HG03460 (cell line): ENCODE results near the gene GPSM1.

ENCODE experiments used
- ATAC-seq: cut with Tn5 transposase; IDR thresholded peaks from one replicate; pipeline ENCODE4 v1.9.1; 2021; ENCODE audit not compliant: unreplicated experiment

Gene GPSM1

DNA sequence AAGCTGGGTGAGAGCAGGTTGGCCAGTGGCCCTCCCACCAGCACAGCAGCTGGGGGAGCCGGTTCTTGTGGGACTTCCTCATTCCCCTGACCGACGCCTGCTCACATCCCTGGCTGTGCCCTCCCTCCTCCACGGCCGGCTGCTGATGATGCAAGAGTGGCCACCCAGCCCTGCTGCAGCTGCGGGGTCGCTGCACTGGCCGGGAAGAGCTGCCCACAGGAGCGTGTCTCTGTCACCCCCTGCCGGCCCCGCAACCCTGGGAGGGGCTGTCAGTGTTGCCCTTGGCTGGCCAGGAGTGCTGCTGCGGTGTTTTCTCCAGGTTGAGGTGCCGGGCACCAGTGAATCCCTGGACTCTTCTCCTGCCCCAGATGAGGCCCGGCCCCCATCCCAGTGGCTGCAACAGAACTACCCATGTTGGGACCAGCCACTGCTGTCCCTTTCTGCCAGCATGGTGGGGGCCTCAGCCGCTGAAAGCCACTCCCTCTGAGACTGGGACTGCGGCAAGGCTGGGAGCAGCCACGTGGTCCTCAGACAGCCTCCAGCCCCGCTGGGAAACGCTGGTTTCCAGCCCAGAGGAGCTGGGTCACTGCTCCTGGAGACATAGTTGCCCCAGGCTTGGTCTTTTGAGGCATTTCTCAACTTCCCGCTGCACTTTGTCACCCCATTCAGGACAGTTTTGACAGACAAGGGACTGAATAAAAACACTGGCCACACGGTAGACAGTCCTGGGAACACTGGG lies 45.4 kb downstream of the GPSM1 start:
- ATAC-seq = no peak

DNA sequence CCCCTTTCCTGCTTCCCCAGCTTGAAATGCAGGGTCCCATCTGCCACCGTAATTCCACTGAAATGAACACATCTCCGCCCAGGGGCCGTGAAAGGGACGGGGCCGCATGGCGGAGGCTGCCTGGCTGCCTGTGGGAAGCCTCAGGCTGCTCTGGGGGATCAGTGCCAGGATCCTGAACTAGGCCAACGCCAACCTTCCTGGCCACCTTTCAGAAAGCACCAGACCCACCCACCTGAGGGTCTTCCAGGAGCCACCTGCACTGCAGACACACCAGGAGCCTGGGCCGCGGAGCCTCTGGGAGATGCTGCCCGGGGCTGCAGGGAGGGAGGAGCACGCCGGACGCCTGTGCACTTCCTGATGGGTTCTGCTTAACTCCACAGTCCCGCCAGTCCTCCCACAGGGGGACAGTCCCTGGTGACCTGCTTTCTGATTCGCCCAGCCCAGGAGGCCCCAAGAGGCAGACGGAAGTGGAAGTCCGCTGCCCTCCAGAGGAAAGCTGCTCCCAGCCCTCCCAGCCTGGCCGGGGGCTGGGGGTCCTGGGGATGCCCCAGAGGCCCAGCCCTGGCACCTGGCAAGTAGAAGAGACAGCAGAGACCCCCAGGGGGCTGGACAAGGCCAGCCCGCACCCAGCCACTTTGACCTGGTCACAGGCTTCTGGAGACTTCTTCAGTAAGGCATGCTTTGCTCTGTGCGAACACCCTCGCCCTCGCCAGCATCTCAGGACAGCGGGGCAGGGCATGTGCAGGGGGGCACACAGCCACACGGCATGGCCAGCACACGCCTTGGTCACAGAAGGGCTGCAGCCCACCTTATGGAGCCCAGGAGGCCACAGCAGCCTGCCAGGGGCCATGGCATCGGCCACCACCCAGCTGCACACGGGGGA lies 46.2 kb downstream of the GPSM1 start, which contains the start of gene CARD9:
Gene CARD9 (minus strand): TSS at position 370 of the 883 bp plus-strand sequence. CDS start 1,591 bp downstream, outside the sequence.
- no peak for ATAC-seq

DNA sequence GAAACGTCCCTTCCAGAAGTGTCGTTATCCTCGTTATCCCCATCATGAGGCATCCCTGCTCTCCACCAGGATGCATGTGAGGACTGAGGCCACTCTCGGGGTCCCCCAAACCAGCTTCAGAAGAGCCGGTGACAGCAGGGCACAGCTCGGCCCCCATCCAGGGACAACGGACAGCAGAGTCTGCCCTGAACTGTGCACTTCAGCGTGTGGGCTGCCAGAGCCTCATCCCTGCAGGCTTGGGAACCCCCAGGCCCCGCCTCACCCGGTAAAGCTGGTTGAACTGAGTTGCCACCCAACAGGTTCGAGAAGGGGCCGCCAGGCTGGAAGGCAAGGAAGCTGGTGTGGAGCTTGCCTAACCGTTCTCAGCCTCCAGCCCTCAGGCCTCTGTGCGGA lies 46.8 kb downstream of the GPSM1 start:
- ATAC-seq = no peak

DNA sequence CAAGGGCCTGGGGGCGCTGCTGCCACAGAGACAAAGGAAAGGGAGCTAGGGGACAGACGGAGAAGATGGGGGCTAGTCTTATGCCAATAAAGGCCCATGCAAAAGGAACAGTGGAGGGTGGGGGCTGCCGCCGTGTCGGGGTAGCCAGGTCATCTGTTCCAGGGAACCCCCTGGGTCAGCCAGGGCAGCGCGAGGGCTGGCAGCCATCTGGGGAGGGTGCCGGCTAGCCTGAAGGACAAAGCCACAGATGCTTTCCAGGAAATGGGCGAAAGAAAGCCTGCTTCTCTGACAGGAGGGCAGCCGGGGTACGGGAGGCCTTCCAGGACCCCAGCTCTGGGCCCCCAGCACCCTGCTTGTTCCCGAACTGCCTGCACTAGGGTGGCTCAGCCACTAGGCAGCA lies 47.8 kb downstream of the GPSM1 start:
- no peak for ATAC-seq

DNA sequence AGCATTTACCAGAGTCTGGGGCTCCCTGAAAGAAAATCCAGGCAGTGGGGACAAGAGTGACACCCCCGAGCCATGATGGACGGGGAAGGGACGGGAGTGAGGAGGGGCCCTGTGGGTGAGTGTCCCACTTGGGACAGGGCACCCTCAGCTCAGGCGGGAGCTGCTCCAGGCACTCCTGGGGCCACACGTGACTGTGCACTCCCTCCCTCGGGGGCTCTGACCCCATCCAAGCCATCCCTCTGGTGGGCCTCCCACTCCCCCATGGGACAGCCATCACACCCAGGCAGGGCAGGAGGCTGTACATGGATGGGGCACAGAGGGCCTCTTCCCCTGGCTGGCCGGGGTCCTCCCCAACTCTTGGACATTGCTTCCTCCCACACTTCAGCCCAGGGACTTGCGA lies 49.1 kb downstream of the GPSM1 start:
- ATAC-seq = no peak

DNA sequence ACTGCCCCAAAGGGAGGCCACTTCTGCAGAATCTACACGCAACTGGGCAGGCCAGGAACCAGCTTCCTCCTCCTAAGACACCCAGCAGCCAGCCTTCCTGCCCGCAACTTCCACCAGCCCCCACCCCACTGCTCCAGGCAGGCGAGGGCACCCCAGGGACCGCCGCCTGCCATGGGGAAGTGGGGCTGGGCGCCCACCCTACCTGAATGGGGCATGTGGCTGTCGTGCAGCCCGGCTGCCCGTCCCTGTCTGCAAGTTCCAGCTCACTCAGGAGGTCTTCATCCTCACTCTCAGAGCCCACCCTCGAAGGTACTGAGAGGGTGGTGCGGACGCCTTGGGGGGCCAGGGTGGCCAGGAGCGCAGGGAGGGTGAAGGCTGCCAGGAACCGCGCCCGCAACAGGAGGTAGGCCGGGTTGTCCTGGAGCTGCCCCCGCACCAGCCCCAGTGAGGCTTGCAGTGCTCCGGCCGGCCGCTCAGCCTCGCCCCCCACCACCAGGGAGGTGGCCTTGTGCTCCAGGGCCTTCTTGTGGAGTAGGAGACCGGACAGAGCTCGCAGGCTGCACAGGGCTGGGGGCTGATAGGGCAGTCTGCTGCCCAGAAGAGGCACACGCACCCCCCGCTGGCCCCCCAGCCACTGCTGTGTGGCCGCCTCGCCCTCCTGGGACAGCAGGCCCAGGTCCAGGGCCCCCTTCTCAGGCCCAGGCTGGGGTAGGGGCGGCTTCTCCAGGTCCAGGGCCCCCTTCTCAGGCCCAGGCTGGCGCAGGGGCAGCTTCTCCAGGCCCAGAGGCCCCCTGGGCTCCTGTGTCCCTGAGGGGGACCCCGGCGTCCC lies 50.2 kb downstream of the GPSM1 start:
- no peak for ATAC-seq

DNA sequence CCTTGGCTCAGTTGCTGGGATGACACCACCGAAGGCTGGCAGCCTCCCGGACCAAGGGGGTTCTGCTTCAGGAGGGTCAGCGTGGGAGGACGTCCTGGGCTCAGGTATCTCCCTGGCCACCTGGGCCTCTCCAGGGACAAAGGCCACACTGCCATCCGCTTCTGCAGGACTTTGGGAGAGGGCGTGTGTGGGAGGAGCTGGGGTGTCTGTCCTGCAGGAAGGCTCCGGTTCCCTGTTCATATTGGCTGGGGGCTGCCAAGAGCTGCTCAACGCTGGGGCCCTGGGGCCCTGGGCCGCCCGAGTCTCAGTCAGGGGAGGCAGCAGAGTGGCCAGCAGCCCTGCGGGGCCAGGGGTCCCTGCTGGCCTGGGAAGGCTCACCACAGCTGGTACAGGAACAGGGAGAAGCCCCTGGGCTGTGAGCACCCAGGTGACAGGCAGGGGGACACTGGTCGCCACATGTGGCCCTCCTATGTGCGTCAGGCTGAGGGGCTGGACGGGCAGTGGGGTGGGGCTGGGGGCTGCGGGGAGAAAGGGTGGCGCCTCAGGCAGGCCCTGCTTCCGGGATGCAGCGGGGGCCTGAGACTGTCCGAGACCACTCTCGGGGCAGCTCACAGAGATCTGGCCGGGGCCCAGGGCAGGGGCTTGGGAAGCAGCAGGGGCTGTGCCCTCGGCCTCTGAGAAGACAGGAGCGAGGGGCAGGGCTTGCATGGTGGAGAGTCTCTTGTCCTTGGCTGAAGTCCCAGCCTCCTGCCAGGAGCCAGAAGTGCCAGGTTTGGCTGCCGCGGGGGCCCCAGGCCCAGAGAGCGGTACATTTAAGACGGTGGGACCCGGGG lies 51.0 kb downstream of the GPSM1 start:
- no peak for ATAC-seq

DNA sequence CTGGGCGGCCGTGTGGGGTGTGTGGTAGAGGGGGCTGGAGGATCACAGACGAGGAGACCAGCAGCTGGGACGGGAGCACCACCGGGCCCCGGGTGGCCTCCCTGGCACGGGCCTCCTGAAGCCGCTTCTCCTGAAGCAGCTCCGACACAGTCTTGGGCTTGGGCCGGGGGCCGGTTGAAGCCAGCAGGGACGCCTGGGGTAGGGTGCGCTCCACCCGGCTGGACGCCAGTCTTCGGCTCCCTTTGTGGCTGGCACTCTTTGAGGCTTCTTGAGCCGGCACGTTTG lies 51.6 kb downstream of the GPSM1 start:
- ATAC-seq = no peak

DNA sequence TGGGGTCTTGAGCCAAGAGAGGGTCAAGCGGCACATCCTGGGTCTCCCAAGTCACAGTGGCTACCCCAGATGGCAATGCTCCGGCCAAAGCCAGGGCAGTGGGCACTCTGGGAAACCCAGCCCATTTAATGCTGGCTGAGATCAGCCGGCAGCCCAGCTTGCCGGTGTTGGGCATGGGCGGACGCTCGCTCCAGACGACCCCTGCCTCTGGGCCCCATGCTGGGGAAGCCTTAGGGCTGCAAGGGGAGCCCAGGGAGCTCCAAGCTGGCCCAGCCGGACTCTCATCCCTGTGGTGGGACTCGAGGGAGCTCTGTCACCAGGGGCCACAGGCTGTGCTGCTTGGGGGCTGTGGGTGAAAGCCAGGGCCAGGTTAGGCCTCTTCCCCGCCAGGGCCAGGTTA lies 52.1 kb downstream of the GPSM1 start:
- no peak for ATAC-seq

DNA sequence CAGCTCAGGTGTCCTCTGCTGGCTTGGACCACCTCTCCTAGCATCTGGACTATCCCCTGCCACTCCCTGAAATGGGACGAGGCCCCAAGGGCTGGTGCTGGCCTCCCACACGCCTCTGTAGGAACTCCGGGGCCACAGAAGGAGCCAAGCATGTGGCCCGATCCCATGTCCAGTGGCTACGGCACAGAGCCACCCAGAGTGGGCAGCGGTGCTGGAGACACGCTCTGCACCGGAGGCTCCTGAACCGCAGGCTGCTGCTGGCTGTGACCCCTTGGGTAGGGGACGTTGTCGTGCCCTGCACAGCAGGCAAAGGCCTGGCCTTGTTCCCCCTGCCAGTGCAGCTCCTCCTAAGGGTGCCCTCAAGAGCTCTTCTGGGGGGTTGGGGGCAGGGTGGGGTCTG lies 52.6 kb downstream of the GPSM1 start:
- ATAC-seq = no peak

DNA sequence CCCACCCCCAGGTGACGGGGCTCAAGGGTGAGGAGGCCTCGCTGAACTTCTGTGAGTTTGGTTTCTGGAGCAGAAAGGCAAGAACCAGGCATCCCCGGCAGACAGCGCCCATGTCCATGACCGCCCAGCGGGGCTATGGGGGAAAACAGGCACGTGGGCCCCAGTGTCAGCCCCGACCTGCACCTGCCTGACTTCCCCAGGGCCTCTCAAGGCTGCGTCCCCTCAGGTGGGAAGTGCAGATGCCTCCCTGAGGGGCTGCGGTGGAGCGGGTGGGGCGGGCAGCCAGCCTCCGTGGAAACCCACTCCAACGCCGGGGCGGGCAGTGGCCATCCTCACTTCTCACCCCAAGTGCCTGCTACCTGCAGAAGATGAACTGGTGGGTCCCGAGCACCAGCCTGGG lies 53.0 kb downstream of the GPSM1 start:
- no peak for ATAC-seq

DNA sequence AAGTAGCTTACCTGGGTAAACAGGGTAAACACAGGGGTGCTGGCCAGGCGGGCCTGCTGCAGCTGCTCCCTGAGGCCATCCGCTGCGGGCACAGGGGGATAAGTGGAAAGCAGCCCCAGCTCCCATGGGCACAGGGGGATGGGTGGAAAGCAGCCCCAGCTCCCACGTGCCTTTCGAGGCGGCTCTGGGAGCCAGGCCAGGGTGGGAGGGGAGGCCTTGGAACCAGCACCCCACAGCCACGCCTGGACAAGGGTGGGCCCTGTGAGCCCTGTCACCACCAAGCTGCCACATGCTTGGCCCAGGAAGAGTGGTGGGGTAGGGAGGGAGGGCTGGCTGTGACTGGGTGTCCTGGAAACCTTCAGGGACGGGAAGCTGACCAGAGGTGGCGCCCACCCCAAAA lies 54.0 kb downstream of the GPSM1 start:
- ATAC-seq = no peak

DNA sequence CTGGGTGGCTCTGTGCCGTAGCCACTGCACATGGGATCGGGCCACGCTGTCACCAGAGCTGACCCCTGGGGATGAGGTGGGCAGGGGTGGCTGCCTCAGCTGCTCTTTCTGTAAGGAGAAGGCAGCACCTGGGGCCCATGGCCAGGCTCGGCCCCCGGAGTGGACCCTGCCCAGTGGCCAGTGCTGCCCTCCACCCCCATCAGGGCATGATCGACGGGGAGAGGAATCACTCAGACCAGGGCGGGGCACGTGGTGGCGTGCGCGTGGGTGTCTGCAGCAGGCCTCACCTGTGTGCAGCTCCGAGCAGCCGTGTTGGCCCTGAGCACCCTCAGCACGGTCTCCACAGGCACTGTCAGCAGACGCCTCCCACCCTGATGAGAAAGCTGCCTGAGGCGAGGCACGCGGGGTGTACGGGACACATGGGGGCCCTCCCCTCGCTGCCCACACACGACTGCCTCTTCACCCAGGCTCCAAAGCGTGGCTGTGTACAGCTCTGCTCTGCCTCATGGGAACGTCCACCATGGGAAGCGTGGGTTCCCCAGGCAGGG lies 54.7 kb downstream of the GPSM1 start:
- no peak for ATAC-seq

DNA sequence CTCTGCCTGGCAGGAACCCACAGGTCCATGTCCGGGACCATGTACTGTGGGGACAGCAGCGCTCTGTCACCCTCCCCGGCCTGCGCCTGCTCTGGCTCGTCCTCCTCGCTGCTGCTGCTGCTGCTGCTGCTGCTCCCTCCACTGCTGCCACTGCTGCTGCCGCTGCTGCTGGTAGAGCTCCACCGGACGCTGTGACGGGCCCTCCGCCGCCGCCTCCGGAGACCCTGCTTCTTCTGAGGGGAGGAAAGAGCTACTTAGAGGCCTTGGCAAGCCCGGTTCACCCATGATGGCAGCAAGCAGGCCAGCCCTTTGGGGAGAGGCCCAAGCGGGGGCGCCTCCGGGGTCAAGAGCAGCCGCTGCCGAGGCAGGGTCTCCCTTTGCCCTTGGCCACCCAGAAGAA lies 56.1 kb downstream of the GPSM1 start:
- ATAC-seq = no peak

DNA sequence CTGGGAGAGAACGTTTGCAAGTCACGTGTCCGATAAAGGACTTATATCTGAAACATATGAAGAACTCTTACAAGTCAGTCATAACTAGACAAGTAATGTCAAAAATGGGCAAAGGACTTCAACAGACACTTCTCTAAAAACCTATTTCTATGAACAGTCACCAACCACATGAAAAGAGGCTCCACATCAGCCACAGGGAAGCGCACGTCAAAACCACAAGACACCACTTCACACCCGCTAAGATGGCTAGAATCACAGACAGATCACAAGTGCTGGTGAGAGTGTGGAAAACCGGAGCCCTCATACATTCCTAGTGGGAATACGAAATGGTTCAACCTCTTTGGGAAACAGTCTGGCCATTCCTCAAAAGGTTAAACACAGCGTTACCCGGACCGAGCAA lies 57.7 kb downstream of the GPSM1 start:
- ATAC-seq = no peak

DNA sequence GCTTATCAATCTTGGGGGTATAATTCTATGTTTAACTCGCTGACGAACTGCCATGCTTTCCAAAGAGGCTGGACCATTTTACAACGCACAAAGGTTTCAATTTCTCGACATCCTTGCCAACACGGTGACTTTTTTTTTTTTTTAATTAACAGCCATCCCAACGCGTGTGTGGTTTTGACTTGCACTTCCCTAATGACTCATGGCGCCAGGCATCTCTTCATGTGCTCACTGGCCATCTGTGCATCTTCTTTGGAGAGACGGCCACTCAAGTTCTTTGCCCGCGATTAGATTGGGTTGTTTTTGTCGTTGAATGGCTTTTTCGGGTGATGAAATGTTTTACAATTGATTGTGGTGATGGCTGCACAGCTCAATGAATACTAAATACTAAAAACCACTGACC lies 58.7 kb downstream of the GPSM1 start:
- ATAC-seq = no peak

DNA sequence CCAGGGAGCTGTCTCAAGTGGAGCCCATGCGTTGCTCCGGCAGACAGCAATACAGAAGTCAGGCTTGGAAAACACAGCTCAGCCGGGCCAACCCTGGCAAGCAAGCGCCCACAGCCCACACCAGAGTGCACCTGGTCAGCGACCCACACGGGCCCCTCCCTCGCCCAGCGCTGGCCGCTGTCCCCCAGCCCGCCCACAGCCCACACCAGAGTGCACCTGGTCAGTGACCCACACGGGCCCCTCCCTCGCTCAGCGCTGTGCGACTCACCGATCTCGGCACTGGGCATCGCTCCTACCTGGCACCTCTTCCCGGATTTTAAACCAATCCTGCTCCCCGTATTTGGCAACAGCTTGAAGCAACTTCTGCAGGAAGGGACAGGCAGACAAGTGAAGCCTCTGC lies 59.9 kb downstream of the GPSM1 start:
- ATAC-seq = no peak

DNA sequence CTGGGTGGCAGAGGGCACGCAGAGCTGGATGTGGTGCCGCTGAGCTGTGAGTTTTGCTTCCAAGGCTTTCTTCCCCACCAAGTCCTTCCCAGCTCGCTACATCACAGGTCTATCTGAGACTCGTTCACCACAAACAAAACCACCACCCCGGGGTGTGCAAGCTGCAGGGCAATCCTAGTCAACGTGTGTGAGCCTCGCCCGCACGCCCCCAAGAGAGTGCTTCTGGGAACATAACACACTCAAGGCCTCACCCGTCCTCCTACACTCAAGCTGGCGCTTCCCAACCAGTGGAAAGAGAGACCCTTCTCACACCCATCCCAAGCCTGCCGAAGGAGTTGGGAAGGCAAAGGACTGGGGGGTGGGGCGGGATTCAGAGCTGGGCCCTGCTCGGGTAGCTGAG lies 62.1 kb downstream of the GPSM1 start:
- ATAC-seq = no peak

DNA sequence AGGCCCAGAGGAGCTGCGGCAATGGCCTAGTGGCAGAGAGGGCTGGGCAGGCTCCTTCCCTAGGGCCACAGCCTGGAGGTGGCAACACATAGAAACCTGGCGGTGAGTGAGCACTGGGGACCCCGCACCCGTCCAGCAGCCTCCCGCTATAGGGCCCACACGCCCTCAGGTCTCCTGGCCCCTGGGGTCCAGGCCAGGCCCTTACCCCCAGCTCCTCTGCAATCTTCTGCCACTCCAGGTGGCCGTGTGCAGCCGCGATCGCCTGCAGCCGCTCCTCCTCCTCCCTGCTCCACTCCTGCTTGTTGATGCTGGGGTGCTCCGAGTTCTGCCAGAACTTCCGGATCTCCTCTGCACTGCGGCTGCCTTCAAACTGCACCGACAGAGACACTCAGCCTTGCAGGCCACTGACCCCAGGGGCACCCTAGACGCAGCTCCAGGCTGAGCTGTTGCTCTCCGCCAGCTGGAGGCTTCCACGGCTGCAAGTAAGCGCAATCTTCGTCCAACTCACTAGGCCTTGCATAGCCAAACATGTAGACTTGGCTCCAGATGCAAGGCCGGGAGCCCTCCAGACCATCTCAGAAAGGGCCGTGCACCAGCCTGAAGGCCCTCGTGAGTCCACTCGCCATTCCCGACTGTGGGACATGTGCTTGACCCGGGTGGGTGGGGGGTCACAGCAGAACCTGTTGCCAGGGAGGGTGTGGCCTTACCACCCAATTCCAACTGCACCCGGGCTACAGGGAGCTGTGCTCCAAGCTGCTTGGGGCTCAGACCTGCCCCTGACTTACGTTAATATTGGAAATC lies 64.6 kb downstream of the GPSM1 start:
- no peak for ATAC-seq
